GM19324 (cell line): Measurements from ENCODE around the gene DSC1.

Experiments used
- ATAC-seq: cut with Tn5 transposase; IDR thresholded peaks from one replicate; pipeline ENCODE4 v1.9.1; 2021; ENCODE audit warnings: mild to moderate bottlenecking, moderate library complexity; ENCODE audit not compliant: unreplicated experiment, low FRiP score

DSC1 gene

GRCh38 chr18:31105733-31106132, 56.9 kb downstream of the DSC1 start:
- ATAC-seq, result no peak

GRCh38 chr18:31104444-31104843, 58.2 kb downstream of the DSC1 start:
- ATAC-seq, result no peak

DNA sequence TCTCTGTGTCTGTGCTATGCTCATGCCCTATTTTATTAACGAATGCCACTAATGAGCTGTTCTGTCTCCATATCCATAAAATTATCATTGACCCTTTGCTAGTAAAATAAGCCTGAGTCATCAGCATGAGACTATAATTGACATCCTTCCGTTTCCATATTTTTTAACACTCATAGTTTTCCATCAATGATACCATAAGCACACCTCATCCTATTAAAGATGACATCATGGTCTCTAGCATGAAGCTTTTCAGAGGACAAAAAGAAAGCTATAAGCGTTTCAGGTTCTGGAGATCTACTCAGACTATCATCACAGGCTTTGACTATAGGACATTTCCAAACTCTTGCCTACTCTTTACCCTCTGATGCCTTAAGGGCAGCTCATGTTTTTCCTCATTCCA, 59.2 kb downstream of the DSC1 start:
- no peak for ATAC-seq

GRCh38 chr18:31102941-31103340, 59.7 kb downstream of the DSC1 start:
- no peak for ATAC-seq

- no peak for ATAC-seq
Measured at GRCh38 chr18:31102025-31102684, 60.5 kb downstream of the DSC1 start, which contains the start of gene DSC2. Gene DSC2 (minus strand): TSS chr18:31102421. CDS start chr18:31101971, 450 bp downstream.

DNA sequence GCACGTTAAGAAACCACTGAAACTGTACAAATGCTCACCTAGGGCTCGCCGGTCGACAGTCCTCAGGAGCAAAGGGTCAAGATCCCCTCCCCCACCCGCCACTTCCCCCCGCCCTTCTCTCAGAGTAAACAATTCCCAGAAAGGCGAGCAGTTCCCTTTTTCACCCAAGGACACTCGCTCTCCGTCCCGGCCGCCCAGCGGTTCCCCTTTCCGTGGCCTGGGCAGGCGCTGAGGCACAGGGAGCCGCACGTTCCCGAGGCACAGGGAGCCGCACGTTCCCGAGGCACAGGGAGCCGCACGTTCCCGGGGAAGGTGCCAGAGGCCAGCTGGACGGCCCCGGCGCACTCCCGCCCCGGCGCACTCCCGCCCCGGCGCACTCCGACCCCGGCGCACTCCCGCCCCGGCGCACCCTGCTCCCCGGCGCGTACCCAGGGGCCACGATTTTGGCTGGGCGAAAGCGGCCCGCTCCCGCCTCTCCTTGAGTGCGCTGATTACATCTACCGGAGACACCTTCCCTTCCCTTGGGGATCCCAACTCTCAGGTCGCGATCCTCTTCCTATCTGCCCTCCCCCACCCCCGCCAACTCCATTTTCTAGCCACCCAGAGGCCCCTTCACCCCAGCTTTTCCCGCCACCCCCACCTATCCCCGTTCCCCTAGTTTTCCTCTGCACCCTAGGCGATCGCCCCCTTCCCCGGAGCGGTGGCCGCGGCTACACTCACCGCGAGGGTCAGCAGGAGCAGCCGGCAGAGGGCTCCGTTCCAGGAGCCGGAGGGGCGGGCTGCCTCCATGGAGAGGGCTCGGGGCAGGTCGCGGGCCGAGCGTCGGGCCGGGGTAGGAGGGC, 61.3 kb downstream of the DSC1 start:
- no peak for ATAC-seq

GRCh38 chr18:31100436-31101182, 62.0 kb downstream of the DSC1 start:
- ATAC-seq, result no peak

DNA sequence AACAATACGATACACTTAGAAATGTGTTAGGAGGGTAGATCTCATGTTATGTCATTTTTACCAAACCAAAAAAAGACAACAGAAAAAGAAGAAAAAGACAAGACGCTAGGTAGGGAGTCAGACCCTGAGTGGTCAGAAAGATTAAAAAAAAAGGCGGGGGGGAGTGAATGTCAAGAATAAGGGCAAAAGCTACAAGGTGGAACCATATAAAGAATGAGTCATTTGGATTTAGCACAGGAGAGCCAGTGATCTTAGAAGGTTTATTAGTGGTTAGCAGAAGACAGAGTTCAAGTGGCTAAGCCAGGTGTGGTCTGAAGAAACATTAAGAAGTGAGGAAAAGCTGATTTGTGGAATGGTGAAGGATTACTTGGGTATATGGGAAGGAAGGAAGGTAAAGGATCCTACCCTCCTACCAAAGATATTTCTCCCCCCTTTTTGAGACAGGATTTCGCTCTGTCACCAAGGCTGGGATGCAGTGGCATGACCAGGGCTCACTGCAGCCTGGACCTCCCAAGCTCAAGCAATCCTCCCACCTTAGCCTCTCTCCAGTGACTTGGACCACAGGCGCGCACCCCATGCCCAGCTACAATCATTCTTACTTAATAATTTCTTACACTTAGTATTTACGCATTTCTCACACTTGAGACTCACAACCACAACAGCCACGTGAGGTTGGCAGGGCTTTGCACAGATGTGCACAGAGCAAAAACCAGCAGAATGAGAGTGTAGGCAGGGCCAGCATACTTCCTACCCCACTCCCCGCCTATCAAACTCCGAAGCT, 63.0 kb downstream of the DSC1 start:
- ATAC-seq, result no peak

DNA sequence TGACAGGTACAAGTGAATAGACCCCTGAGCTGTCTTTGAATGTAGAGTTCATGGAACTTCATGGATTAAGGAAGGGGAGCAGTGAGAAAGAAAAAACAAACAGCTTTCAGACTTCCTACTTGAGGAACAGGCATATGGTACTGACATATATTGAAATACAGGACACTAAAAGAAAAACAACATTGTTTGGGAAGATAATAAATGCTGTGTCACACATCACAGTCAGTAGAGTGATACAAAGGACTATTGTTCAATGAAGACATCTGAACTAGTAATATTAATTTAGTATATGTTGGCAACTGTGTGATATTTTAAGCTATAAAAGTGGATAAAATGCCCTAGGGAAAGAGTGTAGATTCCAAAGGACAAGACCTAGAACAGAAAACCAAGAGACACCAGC, 63.8 kb downstream of the DSC1 start:
- ATAC-seq, result no peak

DNA sequence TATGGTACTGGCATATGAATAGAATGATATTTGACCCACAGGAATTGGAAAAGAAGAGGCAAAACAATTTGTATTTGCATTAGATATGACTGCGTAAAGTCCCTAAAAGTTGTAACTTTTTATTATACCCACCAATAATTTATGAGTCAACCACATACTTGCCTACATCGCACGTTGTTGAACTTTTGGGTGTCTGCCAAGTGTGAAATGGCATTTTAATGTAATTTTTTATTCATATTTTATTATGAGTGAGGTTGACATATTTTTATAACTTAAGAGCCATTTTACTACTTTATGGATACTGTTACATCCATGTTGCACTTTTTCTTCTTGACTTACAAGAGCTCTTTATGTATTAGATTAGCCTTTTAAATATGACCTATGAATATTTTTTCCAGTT, 65.0 kb downstream of the DSC1 start:
- ATAC-seq, result no peak

DNA sequence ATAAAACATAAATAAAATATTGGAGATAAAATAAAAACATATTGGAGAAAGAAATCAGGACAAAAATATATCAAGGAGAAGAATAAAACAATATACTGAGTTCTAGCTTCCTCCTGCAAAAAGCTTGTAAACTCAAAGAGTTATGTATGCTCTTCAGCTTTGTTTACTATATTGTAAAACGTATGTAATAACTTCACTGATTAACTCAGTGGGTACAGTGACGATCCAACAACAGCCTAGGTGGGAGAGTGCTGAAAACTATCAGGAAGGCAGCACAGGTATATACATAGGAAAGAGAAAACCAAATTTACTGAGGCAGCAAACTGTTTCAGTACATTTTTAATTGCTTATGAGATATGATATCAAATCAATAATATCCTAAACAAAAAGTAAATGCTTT, 68.8 kb downstream of the DSC1 start:
- no peak for ATAC-seq

GRCh38 chr18:31093294-31093693, 69.4 kb downstream of the DSC1 start:
- ATAC-seq, result no peak

DNA sequence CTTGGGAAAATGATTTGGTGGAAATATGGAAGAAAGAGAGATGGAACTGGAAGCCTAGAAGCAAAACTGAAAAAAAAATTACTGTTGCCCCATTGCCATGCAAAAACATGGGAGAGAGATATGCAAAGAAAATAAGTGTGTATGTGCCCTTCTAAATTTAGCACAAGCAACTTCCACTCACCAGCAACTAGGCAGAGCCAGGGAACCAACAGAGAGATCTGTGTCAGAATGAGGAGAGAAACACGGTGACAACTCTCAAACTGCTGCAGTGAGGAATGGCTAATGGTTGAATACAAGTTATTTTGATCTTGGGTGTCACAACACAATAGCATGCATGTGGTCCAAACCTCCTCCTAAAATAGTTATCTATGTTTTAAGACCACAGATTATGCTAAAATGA, 71.3 kb downstream of the DSC1 start:
- no peak for ATAC-seq

GRCh38 chr18:31088532-31088931, 74.1 kb downstream of the DSC1 start:
- no peak for ATAC-seq

DNA sequence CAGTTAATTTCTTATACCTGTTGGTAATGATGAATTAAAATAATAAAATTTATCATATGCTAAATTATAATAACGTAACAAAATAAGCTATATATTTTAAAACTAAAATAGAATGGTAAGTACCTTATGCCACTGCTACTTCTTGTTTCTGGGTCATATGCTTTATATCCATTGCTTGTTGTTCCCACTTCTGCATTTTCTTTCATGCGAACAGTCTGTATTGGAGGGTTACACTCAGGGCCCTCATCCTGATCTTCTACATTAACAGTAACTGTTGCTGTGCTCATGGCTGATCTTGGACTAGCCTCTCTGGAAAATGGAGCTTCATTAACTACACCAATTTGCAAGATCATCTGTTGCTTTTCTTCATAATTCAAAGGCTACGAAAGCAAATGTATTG, 82.7 kb downstream of the DSC1 start:
- no peak for ATAC-seq
